T-cell (primary cell): ENCODE results near the gene IL1RL2. TPM values are rescaled to one million over a fixed set of nuclear protein-coding genes. Genes with fewer than 3 reads are reported as not detected.

Experiments used
- ATAC-seq, 4 experiments: fragments of 200-7000 bp in 3 of 4; fragments of 150-1000 bp in 1 of 4; cut with Tn5 transposase; replicated peaks in 1 of 4; 1 replicate in 3 of 4; 2 replicates in 1 of 4; pipeline ENCODE4 v1.10.0; 2021; ENCODE audit warnings: moderate library complexity in 3 of 4, mild to moderate bottlenecking in 2 of 4, moderate number of reproducible peaks in 1 of 4
- CTCF ChIA-PET, 2 donors: fragments of 300-600 bp; sonication (Branson Sonifier 250); formaldehyde crosslinking; loops; one replicate each; lab custom pipeline; 2022; ENCODE audit warnings: antibody characterized with exemption in 2 of 2; lab: Charles Lee
- POLR2A ChIA-PET, 2 donors: fragments of 300-600 bp; sonication (Branson Sonifier 250); formaldehyde crosslinking; loops; one replicate each; lab custom pipeline; 2022; ENCODE audit warnings: antibody characterized with exemption in 2 of 2; lab: Charles Lee
- DNase-seq, 35 experiments: peaks; one replicate each; pipeline versions ENCODE4 v3.0.0 to v3.0.0-alpha.2; 2013 to 2023
- H3K27ac ChIP-seq: one replicate; pipeline ENCODE4 v1.5.1; 2013; ENCODE audit warnings: low read length
- H3K27me3 ChIP-seq, 2 experiments: replicated peaks in 1 of 2; 1 replicate in 1 of 2; 2 replicates in 1 of 2; pipeline versions ENCODE4 v1.6.1 to v1.7.0; 2013; ENCODE audit warnings: low read length in 1 of 2, mixed read lengths in 1 of 2; ENCODE audit not compliant: control insufficient read depth in 2 of 2, insufficient read depth in 2 of 2; ENCODE audit errors: extremely low read depth in 1 of 2
- H3K36me3 ChIP-seq, 2 donors: 1 replicate in 1 of 2; 2 replicates in 1 of 2; pipeline versions ENCODE4 v1.6.1 to v1.7.0; 2013; ENCODE audit warnings: low read length in 1 of 2; ENCODE audit not compliant: control insufficient read depth in 2 of 2, insufficient read depth in 1 of 2; ENCODE audit errors: extremely low read depth in 1 of 2
- H3K4me1 ChIP-seq, 2 experiments: 1 replicate in 1 of 2; 2 replicates in 1 of 2; pipeline versions ENCODE4 v1.6.1 to v1.7.0; 2013; ENCODE audit warnings: low read length in 2 of 2, mixed read lengths in 1 of 2; ENCODE audit not compliant: insufficient read depth in 2 of 2, control insufficient read depth in 1 of 2; ENCODE audit errors: extremely low read depth in 1 of 2
- H3K4me3 ChIP-seq, 2 donors: 1 replicate in 1 of 2; 2 replicates in 1 of 2; pipeline versions ENCODE4 v1.5.1 to v1.7.0; 2013; ENCODE audit warnings: mild to moderate bottlenecking in 2 of 2, low read length in 1 of 2, moderate library complexity in 1 of 2; ENCODE audit not compliant: control insufficient read depth in 1 of 2; ENCODE audit errors: extremely low read depth in 1 of 2
- H3K9me3 ChIP-seq: 2 replicates; pipeline ENCODE4 v1.7.0; 2013
- H3K27ac Mint-ChIP-seq, 2 donors: one replicate each; pipeline ENCODE4 v1.8.0; 2020 to 2021; ENCODE audit warnings: mild to moderate bottlenecking in 2 of 2, mixed read lengths in 2 of 2
- H3K27me3 Mint-ChIP-seq, 2 donors: one replicate each; pipeline ENCODE4 v1.8.0; 2021 to 2022; ENCODE audit warnings: mixed read lengths in 2 of 2
- H3K36me3 Mint-ChIP-seq: one replicate; pipeline ENCODE4 v1.8.0; 2021; ENCODE audit warnings: mixed read lengths
- H3K4me1 Mint-ChIP-seq, 3 donors: one replicate each; pipeline ENCODE4 v1.8.0; 2020 to 2022; ENCODE audit warnings: mixed read lengths in 3 of 3, mild to moderate bottlenecking in 1 of 3
- H3K4me3 Mint-ChIP-seq, 3 donors: one replicate each; pipeline ENCODE4 v1.8.0; 2020 to 2022; ENCODE audit warnings: mild to moderate bottlenecking in 3 of 3, mixed read lengths in 3 of 3, moderate library complexity in 3 of 3
- H3K9me3 Mint-ChIP-seq, 3 donors: one replicate each; pipeline ENCODE4 v1.8.0; 2020 to 2022; ENCODE audit warnings: mixed read lengths in 3 of 3
- WGBS: methylation state at CpG from one replicate; pipeline ENCODE4 v1.1.5; 2013; ENCODE audit warnings: missing lambda C conversion rate; ENCODE audit not compliant: insufficient coverage; 5-methylcytosine and 5-hydroxymethylcytosine counted together
- total RNA-seq, 35 experiments: library from RNA in 6 of 35; stranded (reverse) in 6 of 35; fragments of 120-200 nt in 1 of 35; gene quantifications; one replicate each; pipeline versions ENCODE4 v1.2.1 to v1.2.4 and lab custom pipeline; 2013 to 2026

Gene IL1RL2
- total RNA-seq, 5 donors from 2014 or later (not counting 1 experiment from before 2014, with no cell fraction given): not detected

DNA sequence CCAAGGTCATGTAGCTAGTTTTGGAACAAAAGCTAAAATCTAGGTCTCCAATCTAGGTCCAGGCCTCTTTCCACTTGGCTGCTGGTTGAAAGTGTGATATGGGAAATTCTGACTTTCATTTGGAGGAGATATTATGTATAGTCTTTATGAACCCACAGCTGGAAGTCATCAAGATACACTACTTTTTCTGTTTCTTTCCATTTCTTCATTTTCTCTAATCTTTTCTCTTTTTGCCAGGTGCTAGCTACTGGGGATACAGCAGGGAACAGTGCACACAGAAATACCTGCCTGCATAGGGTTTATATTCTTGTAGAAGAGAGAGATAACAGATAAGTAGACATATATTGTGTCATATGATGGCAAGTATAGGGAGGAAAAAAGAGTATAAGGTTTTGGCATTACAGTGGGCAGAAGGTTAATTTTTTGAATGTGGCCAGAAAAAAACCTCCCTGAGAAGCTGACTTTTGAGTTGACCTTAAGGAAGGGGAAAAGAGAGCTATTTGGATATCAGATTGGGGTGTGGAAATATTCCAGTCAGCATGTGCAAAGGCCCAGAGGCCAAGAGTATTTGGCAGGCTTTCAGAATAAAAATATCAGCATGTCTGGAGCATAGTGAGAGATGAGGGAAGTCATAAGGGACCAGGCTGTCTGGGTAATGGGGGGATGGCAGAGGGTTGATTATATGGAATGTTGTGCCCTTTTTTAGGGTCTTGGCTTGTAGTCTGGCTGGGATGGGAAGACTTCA is 28.6 kb upstream of the IL1RL2 start:
- no peak overlapping the region for H3K4me3 Mint-ChIP-seq
- ATAC-seq (no peak), DNase-seq (no peak)
- Histone ChIP-seq H3K9me3 (no peaks in the 10 kb centered on the region), H3K36me3 (no peaks in the 10 kb centered on the region), H3K4me1 (no peaks in the 10 kb centered on the region), H3K27ac (no peak overlapping the region), H3K4me3 (no peak overlapping the region), H3K27me3 (no peaks in the 10 kb centered on the region)
- no peaks in the 10 kb centered on the region for H3K27me3 Mint-ChIP-seq
- CTCF ChIA-PET: no interaction called here
- no peak overlapping the region for H3K27ac Mint-ChIP-seq
- H3K9me3 Mint-ChIP-seq: no peaks in the 10 kb centered on the region
- POLR2A ChIA-PET: interaction anchor here in 1 of 2 donors (0.6 kb wide), 1 partner anchor 1111 kb away, joined by 3 read pairs; no protein-coding TSS in a partner anchor
- H3K4me1 Mint-ChIP-seq: no peaks in the 10 kb centered on the region
- peaks cover 3% of the 10 kb centered on the region for H3K36me3 Mint-ChIP-seq

DNA sequence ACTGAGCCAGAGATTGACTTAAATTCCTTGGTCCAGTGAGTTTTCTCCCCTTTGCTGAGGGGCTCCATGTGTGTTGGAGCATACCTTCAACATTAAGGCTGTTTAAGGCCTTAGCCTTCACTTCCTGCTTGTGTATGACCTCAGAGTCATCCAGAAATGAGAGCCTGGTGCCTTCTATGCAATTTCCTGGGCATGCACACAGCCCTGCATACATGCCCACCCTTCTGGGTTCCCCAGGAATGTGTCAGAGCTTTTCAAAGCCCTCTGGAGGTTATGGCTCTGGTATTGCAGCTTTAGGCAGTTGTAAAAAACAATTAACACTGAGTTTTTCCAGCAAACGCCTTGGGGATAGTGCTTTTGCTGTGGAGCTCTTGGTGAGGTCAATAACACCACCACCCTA is 27.5 kb upstream of the IL1RL2 start:
- no peaks in the 10 kb centered on the region for H3K9me3 ChIP-seq
- no CpG with 5 or more reads among the region's 1 CpG for WGBS
- ATAC-seq (no peak), DNase-seq (no peak)
- Mint-ChIP-seq H3K36me3 (peaks cover 3% of the 10 kb centered on the region), H3K27me3 (no peaks in the 10 kb centered on the region), H3K27ac (no peak overlapping the region), H3K4me3 (no peak overlapping the region), H3K9me3 (no peaks in the 10 kb centered on the region), H3K4me1 (no peaks in the 10 kb centered on the region)
- POLR2A ChIA-PET: no interaction called here
- no peak overlapping the region for H3K27ac ChIP-seq
- no peaks in the 10 kb centered on the region for H3K4me1 ChIP-seq
- H3K4me3 ChIP-seq: no peak overlapping the region
- CTCF ChIA-PET: no interaction called here
- H3K27me3 ChIP-seq: no peaks in the 10 kb centered on the region
- no peaks in the 10 kb centered on the region for H3K36me3 ChIP-seq

DNA sequence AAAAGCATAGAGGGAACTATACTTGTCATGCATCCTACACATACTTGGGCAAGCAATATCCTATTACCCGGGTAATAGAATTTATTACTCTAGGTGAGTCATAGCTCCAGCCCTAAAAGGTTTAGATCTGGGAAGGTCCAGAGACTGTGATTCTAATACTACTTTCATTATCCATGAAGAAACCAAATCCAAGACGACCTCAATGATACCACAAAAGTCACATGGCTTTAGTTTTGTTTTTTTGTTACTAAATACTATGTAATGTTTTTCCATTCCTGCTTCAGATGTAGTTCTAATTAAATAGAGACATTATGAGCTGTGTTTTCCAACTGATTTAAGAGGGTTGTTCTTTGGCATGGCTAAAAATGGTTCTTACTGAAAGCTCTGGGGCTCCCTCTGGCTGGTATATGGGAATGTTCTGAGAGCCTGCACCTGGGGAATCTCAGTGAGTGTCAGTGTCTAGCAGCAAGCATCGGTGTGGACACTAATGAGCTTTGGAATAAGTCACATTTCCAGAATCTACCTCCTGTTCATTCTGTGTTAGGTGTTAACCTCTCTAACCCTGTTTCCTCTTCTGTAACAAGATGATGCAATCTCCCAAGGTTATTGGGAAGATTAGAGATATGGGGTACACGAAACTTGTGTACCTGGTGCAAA is 20.5 kb upstream of the IL1RL2 start:
- H3K9me3 ChIP-seq: no peaks in the 10 kb centered on the region
- H3K27me3 ChIP-seq: no peaks in the 10 kb centered on the region
- ATAC-seq: no peak
- no peaks in the 10 kb centered on the region for H3K4me1 ChIP-seq
- Mint-ChIP-seq H3K9me3 (no peaks in the 10 kb centered on the region), H3K36me3 (no peaks in the 10 kb centered on the region), H3K27me3 (peaks cover 0 to 4% of the 10 kb centered on the region in 2 donors), H3K4me3 (no peak overlapping the region), H3K27ac (no peak overlapping the region), H3K4me1 (no peaks in the 10 kb centered on the region)
- no peaks in the 10 kb centered on the region for H3K36me3 ChIP-seq
- DNase-seq: no peak
- WGBS: no CpG with 5 or more reads among the region's 4 CpGs
- ChIA-PET POLR2A (interaction anchor here in 1 of 2 donors (0.5 kb wide), 1 partner anchor 166 kb away, joined by 3 read pairs; no protein-coding TSS in a partner anchor), CTCF (interaction anchor here in 1 of 2 donors (0.6 to 1.7 kb wide), 2 partner anchors 18 to 146 kb away, joined by 3 to 4 read pairs; no protein-coding TSS in a partner anchor)
- no peak overlapping the region for H3K27ac ChIP-seq
- H3K4me3 ChIP-seq: no peak overlapping the region

DNA sequence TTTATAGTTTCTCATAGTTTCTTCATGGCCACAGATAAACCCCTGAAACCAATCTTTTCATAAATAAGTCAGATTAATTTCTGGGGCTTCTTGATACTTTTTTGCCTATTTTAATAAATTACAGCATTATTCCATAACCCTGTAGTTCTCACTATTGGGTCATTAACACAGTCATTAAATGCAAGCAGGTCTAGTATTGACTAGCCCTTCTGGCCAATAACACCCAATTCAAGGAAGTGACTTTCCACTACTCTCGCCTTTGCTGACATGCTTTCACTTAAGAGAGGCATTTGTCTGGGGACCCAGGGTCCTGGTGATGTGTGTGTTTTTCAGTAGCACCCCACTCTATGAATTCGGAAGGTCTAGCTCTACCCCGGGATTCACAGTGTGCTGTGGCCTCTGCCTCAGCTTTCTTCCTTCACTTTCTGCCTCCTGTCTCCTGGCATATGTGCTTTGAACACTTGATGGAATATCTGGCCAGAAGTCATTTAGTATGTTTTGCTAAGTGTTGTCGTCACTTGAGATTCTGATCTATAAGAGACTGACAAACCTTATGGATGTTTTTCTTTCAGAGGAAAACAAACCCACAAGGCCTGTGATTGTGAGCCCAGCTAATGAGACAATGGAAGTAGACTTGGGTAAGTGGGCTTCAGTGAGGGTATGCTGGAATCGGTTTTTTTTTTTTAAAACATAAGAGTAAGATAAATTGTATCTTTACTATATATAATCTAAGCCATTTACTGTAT is 18.6 kb upstream of the IL1RL2 start:
- ChIA-PET POLR2A (interaction anchor here in 1 of 2 donors (0.7 kb wide), 1 partner anchor 95 kb away, joined by 7 read pairs; no protein-coding TSS in a partner anchor), CTCF (interaction anchor here in 1 of 2 donors (0.6 kb wide), 1 partner anchor 155 kb away, joined by 7 read pairs; no protein-coding TSS in a partner anchor)
- Mint-ChIP-seq H3K4me1 (peaks cover 8 to 10% (median 9%) of the 10 kb centered on the region in 3 donors), H3K9me3 (no peaks in the 10 kb centered on the region), H3K27me3 (peaks cover 2 to 4% of the 10 kb centered on the region in 2 donors), H3K36me3 (no peaks in the 10 kb centered on the region), H3K27ac (no peak overlapping the region), H3K4me3 (no peak overlapping the region)
- DNase-seq: no peak
- WGBS: 90% methylated on average over 3 of the region's 5 CpGs
- Histone ChIP-seq H3K27me3 (no peaks in the 10 kb centered on the region), H3K27ac (no peak overlapping the region), H3K4me1 (peaks cover 0 to 3% of the 10 kb centered on the region in 2 experiments), H3K36me3 (no peaks in the 10 kb centered on the region), H3K4me3 (no peak overlapping the region), H3K9me3 (no peaks in the 10 kb centered on the region)
- ATAC-seq: no peak

- no peaks in the 10 kb centered on the region for H3K36me3 Mint-ChIP-seq
- H3K4me1 Mint-ChIP-seq: peaks cover 8 to 10% (median 9%) of the 10 kb centered on the region in 3 donors
- peaks cover 2 to 4% of the 10 kb centered on the region in 2 donors for H3K27me3 Mint-ChIP-seq
- POLR2A ChIA-PET: interaction anchor here in 1 of 2 donors (0.7 kb wide), 1 partner anchor 1482 kb away, joined by 8 read pairs; no protein-coding TSS in a partner anchor
- CTCF ChIA-PET: interaction anchor here in 1 of 2 donors (0.7 kb wide), 1 partner anchor 16 kb away, joined by 6 read pairs; no protein-coding TSS in a partner anchor
- no peak overlapping the region for H3K4me3 Mint-ChIP-seq
- ATAC-seq (no peak), DNase-seq (no peak)
- no peaks in the 10 kb centered on the region for H3K9me3 ChIP-seq
- no peak overlapping the region for H3K4me3 ChIP-seq
- H3K9me3 Mint-ChIP-seq: no peaks in the 10 kb centered on the region
- H3K36me3 ChIP-seq: no peaks in the 10 kb centered on the region
- WGBS: 83% methylated on average over 2 of the region's 5 CpGs
- H3K27ac Mint-ChIP-seq: no peak overlapping the region
- no peak overlapping the region for H3K27ac ChIP-seq
- no peaks in the 10 kb centered on the region for H3K27me3 ChIP-seq
- peaks cover 0 to 3% of the 10 kb centered on the region in 2 experiments for H3K4me1 ChIP-seq
Measured at GRCh38 chr2:102171946-102172345, 14.9 kb upstream of the IL1RL2 start.

DNA sequence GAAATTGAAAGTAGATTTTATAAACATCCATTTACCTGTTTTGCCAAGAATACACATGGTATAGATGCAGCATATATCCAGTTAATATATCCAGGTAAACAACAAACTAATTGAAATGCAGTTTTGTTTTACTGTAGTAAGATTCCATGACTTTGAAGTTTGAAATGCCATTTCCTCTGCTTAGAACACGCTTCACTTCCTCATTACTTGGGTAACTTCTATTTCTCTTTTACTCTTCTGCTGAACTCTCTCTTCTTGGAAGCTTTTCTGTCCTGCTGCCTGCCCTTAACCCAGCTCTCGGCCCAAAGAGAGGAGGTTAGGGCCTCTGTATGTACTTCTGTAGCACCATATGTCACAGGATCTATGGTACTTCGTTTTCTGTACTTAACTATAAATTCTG is 14.1 kb upstream of the IL1RL2 start:
- no peak overlapping the region for H3K4me3 ChIP-seq
- ChIA-PET POLR2A (no interaction called here), CTCF (no interaction called here)
- peaks cover 0 to 3% of the 10 kb centered on the region in 2 experiments for H3K4me1 ChIP-seq
- H3K4me3 Mint-ChIP-seq: no peak overlapping the region
- H3K27ac Mint-ChIP-seq: peak overlapping the region in 1 of 2 donors; percentile 79
- DNase-seq: no peak
- no peaks in the 10 kb centered on the region for H3K9me3 Mint-ChIP-seq
- no CpG with 5 or more reads among the region's 3 CpGs for WGBS
- peaks cover 8 to 10% (median 9%) of the 10 kb centered on the region in 3 donors for H3K4me1 Mint-ChIP-seq
- no peaks in the 10 kb centered on the region for H3K36me3 ChIP-seq
- H3K9me3 ChIP-seq: no peaks in the 10 kb centered on the region
- no peak for ATAC-seq
- peaks cover 2 to 4% of the 10 kb centered on the region in 2 donors for H3K27me3 Mint-ChIP-seq
- H3K27ac ChIP-seq: no peak overlapping the region
- no peaks in the 10 kb centered on the region for H3K36me3 Mint-ChIP-seq
- no peaks in the 10 kb centered on the region for H3K27me3 ChIP-seq
